ENCODE data around the gene KCNE5.
"Not testable (repeated sequence)": the region's sequence is repeated elsewhere in the genome, so short reads cannot be mapped to it uniquely, and the experiment has no call there.

Gene KCNE5

DNA sequence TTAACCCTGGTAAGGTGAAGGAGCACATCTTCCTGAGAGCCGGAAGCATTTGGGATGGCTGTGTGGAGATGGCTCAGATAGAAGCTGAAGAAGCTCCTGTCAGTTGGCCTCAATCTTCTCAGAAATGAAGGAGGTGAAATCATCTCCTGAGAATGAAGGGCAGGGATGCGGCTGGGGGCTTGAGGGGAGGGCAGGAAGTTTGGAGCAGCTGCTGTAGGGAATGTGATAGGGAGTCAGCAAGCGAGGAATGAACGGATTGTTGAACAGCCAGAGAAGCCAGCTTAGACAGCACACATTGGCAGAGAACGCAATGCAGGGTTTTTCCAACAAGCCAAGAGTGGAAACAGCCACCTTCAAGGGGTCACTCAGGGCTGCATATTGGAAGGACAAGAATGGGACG, 10.0 kb downstream of the KCNE5 start:
- DNase-seq (ENCODE audit: low read depth, low spot score) = no peak

DNA sequence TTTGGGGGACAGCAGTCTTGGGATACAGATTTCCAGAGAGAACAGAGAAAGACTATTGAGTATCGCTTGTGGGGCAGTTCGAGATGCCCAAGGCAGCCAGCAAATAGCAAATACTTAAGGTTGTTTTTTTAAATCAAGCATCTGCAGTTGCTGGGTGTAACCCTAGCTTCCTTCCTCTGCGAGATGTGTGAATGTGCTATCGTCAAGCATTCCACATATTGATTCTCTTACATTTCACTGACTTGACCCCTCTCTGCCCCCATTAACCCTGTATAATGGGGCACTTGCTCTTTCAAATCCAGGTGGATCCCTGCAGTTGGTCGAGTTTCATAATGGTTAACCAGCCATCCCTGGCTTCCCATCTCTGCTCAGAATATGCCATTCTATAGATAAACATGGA, 23.5 kb downstream of the KCNE5 start:
- DNase-seq (ENCODE audit: low read depth, low spot score) = no peak

DNA sequence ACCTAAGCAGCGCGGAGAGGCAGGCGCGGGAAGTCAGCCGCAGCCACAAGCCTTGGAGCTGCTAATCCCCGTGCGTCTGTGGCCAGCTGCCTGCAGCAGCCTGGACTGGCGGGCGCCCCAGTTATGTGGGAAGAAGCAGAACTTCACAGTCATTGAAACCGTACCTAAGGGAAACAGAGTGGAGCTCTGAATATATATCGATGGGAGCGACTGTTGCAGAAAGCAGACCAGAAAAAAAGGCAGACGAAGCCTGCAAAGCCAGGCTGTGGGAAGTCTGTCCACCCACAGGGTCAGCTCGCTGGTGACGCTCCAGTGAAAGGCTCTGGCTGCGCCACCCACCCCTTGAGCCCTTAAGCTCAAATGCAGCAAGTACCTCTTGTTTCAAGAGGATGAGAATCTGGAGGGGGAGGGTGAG, 24.7 kb downstream of the KCNE5 start:
- DNase-seq (ENCODE audit: low read depth, low spot score) = no peak

DNA sequence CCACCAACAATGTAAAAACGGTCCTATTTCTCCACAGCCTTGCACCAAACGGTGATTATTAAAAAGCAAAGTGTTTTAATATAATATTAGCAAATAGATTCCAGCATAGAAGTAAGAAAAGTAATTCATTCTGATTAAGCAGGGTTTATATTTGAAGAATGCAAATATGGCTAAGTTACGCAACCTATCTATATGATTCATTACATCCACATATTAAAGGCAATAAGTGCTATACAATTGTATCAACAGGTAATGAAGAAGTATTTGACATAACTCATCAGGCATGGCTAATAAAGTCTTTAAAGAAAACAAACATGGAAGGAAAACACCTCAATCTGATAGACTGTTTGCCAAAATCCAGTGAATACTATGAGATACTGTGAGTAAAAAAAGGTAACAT, 29.0 kb downstream of the KCNE5 start:
- DNase-seq (ENCODE audit: low read depth, low spot score) = no peak

DNA sequence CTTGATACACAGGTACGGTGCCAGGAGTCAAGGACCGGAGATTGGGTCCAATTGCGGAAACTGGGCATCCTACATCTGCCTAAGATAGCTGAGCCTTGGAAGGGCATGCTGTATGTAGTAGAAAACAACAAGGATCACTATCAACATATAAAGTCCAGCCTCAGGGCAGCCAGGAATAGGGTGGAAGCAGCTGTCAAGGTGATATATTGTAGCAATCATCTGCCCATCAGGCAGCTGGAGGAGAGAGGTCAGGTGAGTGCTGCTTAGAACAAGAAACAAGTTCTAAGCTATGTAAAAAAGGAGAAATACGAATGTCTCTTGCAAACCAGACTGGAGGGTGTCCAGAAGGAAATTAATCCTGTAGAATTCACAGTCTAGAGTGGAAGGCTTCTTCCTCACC, 34.8 kb downstream of the KCNE5 start:
- no peak for DNase-seq (ENCODE audit: low read depth, low spot score)

DNA sequence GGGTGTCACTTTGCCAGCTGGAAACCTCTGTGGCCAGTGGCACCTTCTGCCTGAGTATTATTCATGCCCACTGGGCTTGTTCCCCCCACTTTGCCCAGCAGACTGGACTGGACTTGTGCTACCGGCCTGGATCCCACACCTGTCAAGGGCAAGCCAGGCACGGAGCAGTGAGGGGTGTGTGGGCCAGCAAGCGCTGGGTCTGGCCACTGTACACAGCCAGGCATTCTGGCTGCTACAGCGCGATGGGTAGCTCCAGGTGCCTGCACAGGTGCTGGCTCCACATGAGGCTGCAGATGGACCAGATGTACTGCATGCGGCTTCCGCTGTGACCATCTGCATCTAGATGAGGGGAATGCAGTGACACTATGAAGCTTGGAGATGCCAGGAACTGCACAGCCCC, 39.5 kb downstream of the KCNE5 start:
- DNase-seq (ENCODE audit: low read depth, low spot score) = no peak

DNA sequence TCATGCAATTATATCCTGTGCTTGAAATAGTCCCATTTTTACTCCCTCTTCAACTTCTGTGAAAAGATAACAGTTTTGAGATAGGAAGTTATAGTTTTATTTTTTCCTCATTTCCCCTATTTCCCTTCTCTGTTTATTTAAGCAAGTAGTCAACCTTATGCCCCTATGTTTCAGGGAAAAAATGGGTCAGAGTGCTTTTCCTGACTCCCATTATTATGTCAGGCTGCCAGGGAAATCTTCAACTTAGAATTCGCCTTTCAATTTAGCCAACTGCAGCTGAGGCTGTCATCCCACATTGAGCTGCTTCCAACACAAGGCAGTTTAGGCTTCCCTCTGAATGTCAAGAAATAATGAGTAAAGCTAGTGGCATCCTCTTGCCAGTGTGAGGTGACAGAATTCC, 46.1 kb downstream of the KCNE5 start:
- no peak for DNase-seq (ENCODE audit: low read depth, low spot score)

DNA sequence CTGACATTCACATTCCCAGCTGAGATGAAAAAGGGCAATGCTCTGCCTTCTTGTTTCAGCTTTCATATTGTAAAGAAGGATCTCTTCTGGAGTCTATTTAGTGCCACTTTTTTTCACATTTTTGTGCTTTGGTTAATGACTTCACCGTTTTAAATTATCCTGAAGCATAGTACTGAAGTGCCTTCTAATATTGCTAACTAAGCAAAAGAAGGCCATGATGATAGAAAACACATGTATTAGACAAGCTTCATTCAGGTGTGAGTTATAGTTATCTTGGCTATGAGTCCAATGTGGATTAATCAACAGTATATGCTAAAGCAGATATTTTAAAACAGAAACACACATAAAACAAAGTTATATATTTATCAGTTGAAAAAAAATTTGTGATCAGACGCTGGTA, 47.9 kb downstream of the KCNE5 start:
- no peak for DNase-seq (ENCODE audit: low read depth, low spot score)

DNA sequence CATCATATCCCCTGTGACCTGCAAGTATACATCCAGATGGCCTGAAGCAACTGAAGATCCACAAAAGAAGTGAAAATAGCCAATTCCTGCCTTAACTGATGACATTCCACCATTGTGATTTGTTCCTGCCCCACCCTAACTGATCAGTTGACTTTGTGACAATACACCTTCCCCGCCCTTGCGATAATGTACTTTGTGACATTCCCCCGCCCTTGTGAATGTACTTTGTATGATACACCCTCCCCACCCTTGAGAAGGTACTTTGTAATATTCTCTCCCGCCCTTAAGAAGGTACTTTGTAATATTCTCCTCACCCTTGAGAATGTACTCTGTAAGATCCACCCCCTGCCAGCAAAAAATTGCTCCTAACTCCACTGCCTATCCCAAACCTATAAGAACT, 48.9 kb downstream of the KCNE5 start:
- DNase-seq (ENCODE audit: low read depth, low spot score) = not testable (repeated sequence)
